Thyroid gland (tissue), 4 donors: ENCODE results near the gene SMIM35. TPM values are rescaled to one million over a fixed set of nuclear protein-coding genes. Genes with fewer than 3 reads are reported as not detected.

Experiments
- DNase-seq, 2 donors: peaks; one replicate each; pipeline ENCODE4 v3.0.0-alpha.2; 2019
- H3K27ac ChIP-seq, 3 donors: fragments of 200-600 bp; sonication (generic); 1 replicate in 2 of 3; 2 replicates in 1 of 3; pipeline ENCODE4 v1.5.1; 2016 to 2019; ENCODE audit warnings: mild to moderate bottlenecking in 1 of 3, moderate library complexity in 1 of 3
- H3K27me3 ChIP-seq: fragments of 200-600 bp; sonication (generic); one replicate; pipeline ENCODE4 v1.5.1; 2019
- H3K36me3 ChIP-seq, 2 donors: fragments of 200-600 bp; sonication (generic); one replicate each; pipeline ENCODE4 v1.5.1; 2016 to 2019
- H3K4me1 ChIP-seq, 2 donors: fragments of 200-600 bp; sonication (generic); one replicate each; pipeline ENCODE4 v1.5.1; 2017 to 2019
- H3K4me3 ChIP-seq, 3 donors: fragments of 200-600 bp; sonication (generic); replicated peaks in 1 of 3; 1 replicate in 2 of 3; 2 replicates in 1 of 3; pipeline ENCODE4 v1.5.1; 2016; ENCODE audit warnings: mild to moderate bottlenecking in 1 of 3
- H3K9me3 ChIP-seq: fragments of 200-600 bp; sonication (generic); one replicate; pipeline ENCODE4 v1.5.1; 2017
- CTCF ChIP-seq, 6 experiments: fragments of 200-600 bp in 3 of 6; fragments of 450-650 bp in 3 of 6; sonication (generic) in 3 of 6; IDR thresholded peaks; one replicate each; pipeline ENCODE4 v1.5.1; 2016 to 2019; ENCODE audit warnings: antibody characterized with exemption in 6 of 6, mild to moderate bottlenecking in 2 of 6, inconsistent platforms in 1 of 6, moderate library complexity in 1 of 6
- POLR2A ChIP-seq, 2 donors: fragments of 450-650 bp; IDR thresholded peaks; one replicate each; pipeline ENCODE4 v1.6.1; 2017; ENCODE audit warnings: antibody characterized with exemption in 2 of 2, mild to moderate bottlenecking in 2 of 2, moderate library complexity in 1 of 2
- WGBS, 2 donors: methylation state at CpG; one replicate each; pipeline ENCODE4 v1.1.5; 2017; 5-methylcytosine and 5-hydroxymethylcytosine counted together
- intact Hi-C: fragments of 100-400 bp; cut with DNase I; formaldehyde crosslinking; loops from one replicate; pipeline ENCODE4 v1.15.1; 2023
- total RNA-seq, 4 donors: library from RNA; depleted of rRNA; stranded (reverse); fragments of >200 nt; gene quantifications; one replicate each; pipeline ENCODE4 v1.2.3, GENCODE V29; 2016

SMIM35 gene
- not detected for total RNA-seq

GRCh38 chr11:118086913-118087768 is at the start of gene SMIM35:
Gene SMIM35, minus strand, starts transcription at chr11:118086963. Its CDS starts 206 bp downstream, at chr11:118086757.
- Histone ChIP-seq H3K27ac (no peak within 1 kb of the TSS), H3K4me1 (peaks cover 10 to 21% of the 10 kb centered on the region in 2 donors), H3K36me3 (no peaks in the 10 kb centered on the region), H3K4me3 (no peak within 1 kb of the TSS), H3K27me3 (no peaks in the 10 kb centered on the region), H3K9me3 (no peaks in the 10 kb centered on the region)
- no peak for DNase-seq
- intact Hi-C loops, result no loop called here
- TF ChIP-seq POLR2A (IDR thresholded peaks at IDR 0.05) (no peak), CTCF (IDR thresholded peaks at IDR 0.05) (no peak)
- WGBS, 2 donors, result 67 to 78% methylated on average over 5 of the region's 5 CpGs

- TF ChIP-seq POLR2A (IDR thresholded peaks at IDR 0.05) (no peak), CTCF (IDR thresholded peaks at IDR 0.05) (no peak)
- Histone ChIP-seq H3K36me3 (no peaks in the 10 kb centered on the region), H3K9me3 (no peaks in the 10 kb centered on the region), H3K4me1 (no peaks in the 10 kb centered on the region), H3K27ac (no peak overlapping the region), H3K4me3 (no peak overlapping the region), H3K27me3 (no peaks in the 10 kb centered on the region)
- intact Hi-C loops, result no loop called here
- no peak for DNase-seq
- 76 to 93% methylated on average over 2 of the region's 2 CpGs for WGBS, 2 donors
Measured at GRCh38 chr11:118136341-118136740, 49.6 kb upstream of the SMIM35 start.

GRCh38 chr11:118135796-118136165 is 49.0 kb upstream of the SMIM35 start:
- H3K4me1 ChIP-seq, result no peaks in the 10 kb centered on the region
- H3K36me3 ChIP-seq, result no peaks in the 10 kb centered on the region
- intact Hi-C loops, result no loop called here
- WGBS, 2 donors, result 80 to 89% methylated on average over 1 to 5 of the region's 5 CpGs
- no peak overlapping the region for H3K4me3 ChIP-seq
- no peaks in the 10 kb centered on the region for H3K27me3 ChIP-seq
- H3K27ac ChIP-seq, result no peak overlapping the region
- H3K9me3 ChIP-seq, result no peaks in the 10 kb centered on the region
- no peak for TF ChIP-seq POLR2A (IDR thresholded peaks at IDR 0.05)
- no peak for TF ChIP-seq CTCF (IDR thresholded peaks at IDR 0.05)
- DNase-seq, result no peak

GRCh38 chr11:118135051-118135795 is 48.5 kb upstream of the SMIM35 start:
- Histone ChIP-seq H3K9me3 (no peaks in the 10 kb centered on the region), H3K36me3 (no peaks in the 10 kb centered on the region), H3K27me3 (no peaks in the 10 kb centered on the region), H3K4me3 (no peak overlapping the region), H3K4me1 (no peaks in the 10 kb centered on the region), H3K27ac (no peak overlapping the region)
- DNase-seq, result no peak
- intact Hi-C loops, result no loop called here
- TF ChIP-seq POLR2A (IDR thresholded peaks at IDR 0.05) (no peak), CTCF (IDR thresholded peaks at IDR 0.05) (no peak)
- 69 to 77% methylated on average over 6 of the region's 7 CpGs for WGBS, 2 donors

GRCh38 chr11:118133816-118134215 is 47.1 kb upstream of the SMIM35 start:
- intact Hi-C loops, result no loop called here
- H3K4me1 ChIP-seq, result no peaks in the 10 kb centered on the region
- no peaks in the 10 kb centered on the region for H3K9me3 ChIP-seq
- no peak overlapping the region for H3K4me3 ChIP-seq
- no peak for TF ChIP-seq CTCF (IDR thresholded peaks at IDR 0.05)
- no peak for TF ChIP-seq POLR2A (IDR thresholded peaks at IDR 0.05)
- no peak for DNase-seq
- no peaks in the 10 kb centered on the region for H3K27me3 ChIP-seq
- no peak overlapping the region for H3K27ac ChIP-seq
- 87 to 90% methylated on average over 10 of the region's 10 CpGs for WGBS, 2 donors
- no peaks in the 10 kb centered on the region for H3K36me3 ChIP-seq
